ENCODE measurements around the gene DSG2.

Gene DSG2

DNA sequence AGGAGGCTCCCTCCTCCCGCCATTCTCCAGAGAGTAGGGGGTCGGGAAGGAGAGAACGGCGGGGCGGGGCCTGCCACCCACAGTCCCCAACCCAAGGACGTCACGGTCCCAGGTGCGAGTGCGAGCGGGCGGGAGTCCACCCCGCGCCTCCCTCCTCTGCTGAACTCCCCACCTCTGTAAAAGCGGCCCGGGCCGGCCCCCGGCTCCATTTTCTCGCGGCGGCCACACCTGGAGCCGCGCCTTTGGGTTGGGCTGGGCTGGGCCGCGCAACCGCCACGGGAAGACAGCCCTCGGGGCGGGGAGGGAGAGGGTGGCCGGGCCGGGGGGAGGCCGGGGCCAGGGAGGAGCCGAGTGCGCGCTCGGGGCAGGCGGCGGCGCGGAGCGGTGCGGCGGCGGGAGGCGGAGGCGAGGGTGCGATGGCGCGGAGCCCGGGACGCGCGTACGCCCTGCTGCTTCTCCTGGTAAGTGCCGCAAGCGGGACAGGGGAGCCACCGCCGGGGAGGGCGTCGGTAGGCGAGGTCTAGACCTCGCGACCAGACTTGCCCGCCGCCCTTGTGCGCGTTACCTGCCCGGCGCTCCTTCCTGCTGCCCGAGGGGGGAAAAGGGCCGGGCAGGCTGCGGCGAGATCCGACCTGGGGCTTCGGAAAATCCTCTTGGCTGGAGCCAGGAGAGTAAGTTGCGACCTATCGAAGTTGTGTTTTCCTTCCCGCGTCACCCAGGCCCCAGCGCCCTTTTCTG, at the start of gene DSG2:
Gene DSG2 (plus strand): TSS at position 342 of the 738 bp plus-strand sequence. CDS start 75 bp downstream, at position 417.
- peak; percentile 60 for DNase-seq (ENCODE audit: low read depth)
- TF ChIP-seq POLR2A (IDR thresholded peaks at IDR 0.05; ENCODE audit: extremely low read depth, insufficient read length) = no peak
- no peak for TF ChIP-seq MAX (IDR thresholded peaks at IDR 0.05; ENCODE audit: low read depth, low read length)
- TF ChIP-seq, protein P1, sequence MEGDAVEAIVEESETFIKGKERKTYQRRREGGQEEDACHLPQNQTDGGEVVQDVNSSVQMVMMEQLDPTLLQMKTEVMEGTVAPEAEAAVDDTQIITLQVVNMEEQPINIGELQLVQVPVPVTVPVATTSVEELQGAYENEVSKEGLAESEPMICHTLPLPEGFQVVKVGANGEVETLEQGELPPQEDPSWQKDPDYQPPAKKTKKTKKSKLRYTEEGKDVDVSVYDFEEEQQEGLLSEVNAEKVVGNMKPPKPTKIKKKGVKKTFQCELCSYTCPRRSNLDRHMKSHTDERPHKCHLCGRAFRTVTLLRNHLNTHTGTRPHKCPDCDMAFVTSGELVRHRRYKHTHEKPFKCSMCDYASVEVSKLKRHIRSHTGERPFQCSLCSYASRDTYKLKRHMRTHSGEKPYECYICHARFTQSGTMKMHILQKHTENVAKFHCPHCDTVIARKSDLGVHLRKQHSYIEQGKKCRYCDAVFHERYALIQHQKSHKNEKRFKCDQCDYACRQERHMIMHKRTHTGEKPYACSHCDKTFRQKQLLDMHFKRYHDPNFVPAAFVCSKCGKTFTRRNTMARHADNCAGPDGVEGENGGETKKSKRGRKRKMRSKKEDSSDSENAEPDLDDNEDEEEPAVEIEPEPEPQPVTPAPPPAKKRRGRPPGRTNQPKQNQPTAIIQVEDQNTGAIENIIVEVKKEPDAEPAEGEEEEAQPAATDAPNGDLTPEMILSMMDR (IDR thresholded peaks at IDR 0.05; ENCODE audit: low read depth, low read length) = no peak
- no peak for TF ChIP-seq MYC (IDR thresholded peaks at IDR 0.05; ENCODE audit: low read depth, low read length)
- H3K4me3 ChIP-seq (ENCODE audit: low read depth, low read length) = peak within 1 kb of the TSS; percentile 65

GRCh38 chr18:31450409-31450808, 47.6 kb upstream of the DSG2 start:
- no peak for DNase-seq (ENCODE audit: low read depth)
- TF ChIP-seq MYC (IDR thresholded peaks at IDR 0.05; ENCODE audit: low read depth, low read length) (no peak), MAX (IDR thresholded peaks at IDR 0.05; ENCODE audit: low read depth, low read length) (no peak), POLR2A (IDR thresholded peaks at IDR 0.05; ENCODE audit: extremely low read depth, insufficient read length) (no peak)
- TF ChIP-seq, protein P1 (IDR thresholded peaks at IDR 0.05; ENCODE audit: low read depth, low read length) = no peak
- no peak overlapping the region for H3K4me3 ChIP-seq (ENCODE audit: low read depth, low read length)

- TF ChIP-seq MYC (IDR thresholded peaks at IDR 0.05; ENCODE audit: low read depth, low read length) (no peak), MAX (IDR thresholded peaks at IDR 0.05; ENCODE audit: low read depth, low read length) (no peak)
- no peak overlapping the region for H3K4me3 ChIP-seq (ENCODE audit: low read depth, low read length)
- no peak for DNase-seq (ENCODE audit: low read depth)
Observed at GRCh38 chr18:31451625-31452024, 46.4 kb upstream of the DSG2 start.

DNA sequence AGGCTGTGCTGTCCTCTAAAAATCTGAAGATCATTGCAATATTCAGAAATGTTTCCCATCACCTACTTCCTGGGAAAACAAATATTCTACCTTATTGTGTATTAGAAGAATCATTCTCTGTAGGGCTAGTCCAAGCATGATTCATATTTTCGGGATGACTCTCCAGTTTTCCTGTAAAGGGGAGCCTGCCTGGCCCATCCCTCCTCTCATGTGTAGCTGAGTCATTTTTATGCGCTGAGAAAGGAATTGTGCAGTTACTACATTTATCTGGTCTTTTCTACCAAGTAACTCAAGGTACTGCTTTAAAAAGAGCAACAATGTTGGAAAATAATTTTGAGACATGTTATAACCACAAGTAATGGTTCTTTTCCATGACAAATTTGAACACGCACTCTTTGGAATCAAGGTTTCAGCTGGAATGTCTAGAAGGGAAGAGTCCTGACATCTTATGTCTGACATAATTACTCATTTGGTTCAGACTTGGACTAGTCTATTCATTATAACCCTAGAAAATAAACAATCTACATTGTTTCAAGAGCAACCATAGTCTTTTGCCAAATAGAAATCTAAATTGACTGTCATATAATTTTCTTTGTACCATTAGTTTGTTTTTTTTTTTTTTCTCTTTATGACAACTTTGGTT, 43.8 kb upstream of the DSG2 start:
- TF ChIP-seq POLR2A (IDR thresholded peaks at IDR 0.05; ENCODE audit: extremely low read depth, insufficient read length) (no peak), MAX (IDR thresholded peaks at IDR 0.05; ENCODE audit: low read depth, low read length) (no peak), MYC (IDR thresholded peaks at IDR 0.05; ENCODE audit: low read depth, low read length) (no peak)
- TF ChIP-seq, protein P1 (IDR thresholded peaks at IDR 0.05; ENCODE audit: low read depth, low read length) = no peak
- H3K4me3 ChIP-seq (ENCODE audit: low read depth, low read length) = no peak overlapping the region
- no peak for DNase-seq (ENCODE audit: low read depth)

DNA sequence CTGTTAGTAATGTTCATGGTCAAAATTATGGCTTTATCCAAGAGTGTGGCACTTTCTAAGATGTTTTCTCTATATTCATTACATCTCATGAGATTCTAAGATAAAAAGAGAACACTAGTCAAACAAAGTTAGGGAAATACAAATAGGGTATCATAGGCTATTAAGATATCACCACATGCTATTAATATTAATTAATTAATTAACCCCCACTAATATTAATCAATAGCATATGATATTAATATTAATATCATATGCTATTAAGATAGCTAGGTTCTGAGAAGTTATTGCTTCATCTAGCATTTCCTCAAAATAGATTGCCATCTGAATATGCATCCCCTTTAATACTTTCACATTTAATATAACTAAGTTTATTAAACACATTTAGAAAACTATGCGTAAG, 28.3 kb upstream of the DSG2 start:
- TF ChIP-seq MYC (IDR thresholded peaks at IDR 0.05; ENCODE audit: low read depth, low read length) (no peak), MAX (IDR thresholded peaks at IDR 0.05; ENCODE audit: low read depth, low read length) (no peak), POLR2A (IDR thresholded peaks at IDR 0.05; ENCODE audit: extremely low read depth, insufficient read length) (no peak)
- TF ChIP-seq, protein P1 (IDR thresholded peaks at IDR 0.05; ENCODE audit: low read depth, low read length) = no peak
- no peak overlapping the region for H3K4me3 ChIP-seq (ENCODE audit: low read depth, low read length)
- no peak for DNase-seq (ENCODE audit: low read depth)

DNA sequence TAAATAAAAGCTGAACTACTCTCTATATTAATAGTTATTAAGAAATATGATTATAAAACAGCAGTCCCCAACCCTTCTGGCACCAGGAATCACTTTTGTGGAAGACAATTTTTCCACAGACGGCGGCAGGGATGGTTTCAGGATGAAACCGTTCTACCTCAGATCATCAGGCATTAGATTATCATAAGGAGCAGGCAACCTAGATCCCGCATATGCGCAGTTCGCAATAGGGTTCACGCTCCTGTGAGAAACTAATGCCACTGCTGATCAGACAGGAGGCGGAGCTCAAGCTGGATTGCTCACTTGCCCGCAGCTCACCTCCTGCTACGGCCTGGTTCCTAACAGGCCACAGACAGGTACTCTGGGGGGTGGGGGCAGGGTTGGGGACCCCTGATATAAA, 19.3 kb upstream of the DSG2 start:
- H3K4me3 ChIP-seq (ENCODE audit: low read depth, low read length) = no peak overlapping the region
- TF ChIP-seq, protein P1 (IDR thresholded peaks at IDR 0.05; ENCODE audit: low read depth, low read length) = no peak
- no peak for TF ChIP-seq MAX (IDR thresholded peaks at IDR 0.05; ENCODE audit: low read depth, low read length)
- TF ChIP-seq MYC (IDR thresholded peaks at IDR 0.05; ENCODE audit: low read depth, low read length) = no peak
- TF ChIP-seq POLR2A (IDR thresholded peaks at IDR 0.05; ENCODE audit: extremely low read depth, insufficient read length) = no peak
- no peak for DNase-seq (ENCODE audit: low read depth)

Measured in NB4 (cell line).